Suprapubic skin (tissue), 3 donors: ENCODE data around the gene FAF2.

ENCODE experiments used
- POLR2A ChIP-seq, 2 donors: fragments of 450-650 bp; IDR thresholded peaks; one replicate each; pipeline ENCODE4 v1.6.1; 2017; ENCODE audit warnings: antibody characterized with exemption in 2 of 2, mild to moderate bottlenecking in 2 of 2, moderate library complexity in 2 of 2
- TF ChIP-seq, protein P1 (sequence below), 2 donors: fragments of 200-600 bp in 1 of 2; fragments of 450-650 bp in 1 of 2; sonication (generic) in 1 of 2; IDR thresholded peaks; one replicate each; pipeline ENCODE4 v1.5.1; 2016 to 2019; ENCODE audit warnings: antibody characterized with exemption in 2 of 2, mild to moderate bottlenecking in 1 of 2, moderate library complexity in 1 of 2

DNA sequence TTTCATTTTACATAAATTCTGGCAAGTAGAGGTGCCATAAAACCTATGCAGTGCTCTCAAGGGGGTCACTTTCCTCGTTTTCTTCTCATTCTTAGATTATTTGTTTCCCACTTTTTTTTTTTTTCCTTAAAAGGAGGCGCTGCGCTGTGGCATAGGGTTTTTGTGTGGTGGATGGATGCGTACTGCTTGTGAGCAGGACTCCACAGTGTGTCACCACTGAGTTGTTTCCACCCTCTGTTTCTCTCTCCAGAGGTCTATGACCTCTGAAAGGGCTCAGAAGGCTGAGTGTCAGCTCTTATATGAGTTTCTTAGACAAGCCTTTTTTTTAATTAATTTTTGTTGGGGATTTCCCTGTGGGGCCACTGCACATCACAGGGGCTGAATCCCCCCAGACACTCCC is 18.2 kb upstream of the FAF2 start:
- TF ChIP-seq, protein P1, sequence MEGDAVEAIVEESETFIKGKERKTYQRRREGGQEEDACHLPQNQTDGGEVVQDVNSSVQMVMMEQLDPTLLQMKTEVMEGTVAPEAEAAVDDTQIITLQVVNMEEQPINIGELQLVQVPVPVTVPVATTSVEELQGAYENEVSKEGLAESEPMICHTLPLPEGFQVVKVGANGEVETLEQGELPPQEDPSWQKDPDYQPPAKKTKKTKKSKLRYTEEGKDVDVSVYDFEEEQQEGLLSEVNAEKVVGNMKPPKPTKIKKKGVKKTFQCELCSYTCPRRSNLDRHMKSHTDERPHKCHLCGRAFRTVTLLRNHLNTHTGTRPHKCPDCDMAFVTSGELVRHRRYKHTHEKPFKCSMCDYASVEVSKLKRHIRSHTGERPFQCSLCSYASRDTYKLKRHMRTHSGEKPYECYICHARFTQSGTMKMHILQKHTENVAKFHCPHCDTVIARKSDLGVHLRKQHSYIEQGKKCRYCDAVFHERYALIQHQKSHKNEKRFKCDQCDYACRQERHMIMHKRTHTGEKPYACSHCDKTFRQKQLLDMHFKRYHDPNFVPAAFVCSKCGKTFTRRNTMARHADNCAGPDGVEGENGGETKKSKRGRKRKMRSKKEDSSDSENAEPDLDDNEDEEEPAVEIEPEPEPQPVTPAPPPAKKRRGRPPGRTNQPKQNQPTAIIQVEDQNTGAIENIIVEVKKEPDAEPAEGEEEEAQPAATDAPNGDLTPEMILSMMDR (IDR thresholded peaks at IDR 0.05) = no peak
- no peak for TF ChIP-seq POLR2A (IDR thresholded peaks at IDR 0.05)
